Testis (tissue), 2 donors: ENCODE measurements around the gene SNED1.

Source experiments
- POLR2A ChIP-seq: fragments of 450-650 bp; IDR thresholded peaks from one replicate; pipeline ENCODE4 v1.6.1; 2017; ENCODE audit warnings: antibody characterized with exemption, mild to moderate bottlenecking, moderate library complexity
- TF ChIP-seq, protein P1 (sequence below), 3 experiments: fragments of 450-650 bp in 2 of 3; fragments of 200-600 bp in 1 of 3; sonication (generic) in 1 of 3; IDR thresholded peaks; one replicate each; pipeline ENCODE4 v1.5.1; 2016 to 2019; ENCODE audit warnings: antibody characterized with exemption in 3 of 3, mild to moderate bottlenecking in 2 of 3, moderate library complexity in 1 of 3

DNA sequence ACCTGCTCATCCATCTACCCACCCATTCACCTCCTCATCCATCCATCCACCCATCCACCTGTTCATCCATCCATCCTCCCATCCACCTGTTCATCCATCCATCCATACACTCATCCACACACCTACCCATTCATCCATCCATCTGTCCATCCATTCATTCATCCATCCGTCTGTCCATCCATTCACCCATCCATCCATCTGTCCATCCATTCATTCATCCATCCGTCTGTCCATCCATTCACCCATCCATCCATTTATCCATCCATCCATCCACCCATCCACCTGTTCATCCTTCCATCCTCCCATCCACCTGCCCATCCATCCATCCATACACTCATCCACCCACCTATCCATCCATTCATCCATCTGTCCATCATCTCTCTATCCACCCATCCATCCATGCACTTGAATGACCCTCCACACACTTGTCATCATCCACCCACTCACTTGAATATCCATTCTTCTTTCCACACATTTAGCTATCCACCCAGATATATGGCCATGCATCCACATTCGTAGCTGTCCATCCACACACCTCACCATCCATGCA lies 47.3 kb upstream of the SNED1 start:
- TF ChIP-seq, protein P1, sequence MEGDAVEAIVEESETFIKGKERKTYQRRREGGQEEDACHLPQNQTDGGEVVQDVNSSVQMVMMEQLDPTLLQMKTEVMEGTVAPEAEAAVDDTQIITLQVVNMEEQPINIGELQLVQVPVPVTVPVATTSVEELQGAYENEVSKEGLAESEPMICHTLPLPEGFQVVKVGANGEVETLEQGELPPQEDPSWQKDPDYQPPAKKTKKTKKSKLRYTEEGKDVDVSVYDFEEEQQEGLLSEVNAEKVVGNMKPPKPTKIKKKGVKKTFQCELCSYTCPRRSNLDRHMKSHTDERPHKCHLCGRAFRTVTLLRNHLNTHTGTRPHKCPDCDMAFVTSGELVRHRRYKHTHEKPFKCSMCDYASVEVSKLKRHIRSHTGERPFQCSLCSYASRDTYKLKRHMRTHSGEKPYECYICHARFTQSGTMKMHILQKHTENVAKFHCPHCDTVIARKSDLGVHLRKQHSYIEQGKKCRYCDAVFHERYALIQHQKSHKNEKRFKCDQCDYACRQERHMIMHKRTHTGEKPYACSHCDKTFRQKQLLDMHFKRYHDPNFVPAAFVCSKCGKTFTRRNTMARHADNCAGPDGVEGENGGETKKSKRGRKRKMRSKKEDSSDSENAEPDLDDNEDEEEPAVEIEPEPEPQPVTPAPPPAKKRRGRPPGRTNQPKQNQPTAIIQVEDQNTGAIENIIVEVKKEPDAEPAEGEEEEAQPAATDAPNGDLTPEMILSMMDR (IDR thresholded peaks at IDR 0.05): no peak
- TF ChIP-seq POLR2A: no peak
